Activated B cell treated with CpG ODN at 0.5 μM for 24 hours (primary cell): ENCODE results near the gene RHO. TPM values are rescaled to one million over a fixed set of nuclear protein-coding genes. Genes with fewer than 3 reads are reported as not detected.
"Not testable (repeated sequence)": the region's sequence is repeated elsewhere in the genome, so short reads cannot be mapped to it uniquely, and the experiment has no call there.

ENCODE experiments used
- ATAC-seq: fragments of 200-7000 bp; cut with Tn5 transposase; one replicate; pipeline ENCODE4 v1.10.0; 2021; ENCODE audit warnings: low read depth, mild to moderate bottlenecking, moderate library complexity
- CTCF ChIA-PET: fragments of 350-600 bp; sonication (Branson Sonifier 250); formaldehyde crosslinking; loops from one replicate; lab custom pipeline; 2021; ENCODE audit warnings: antibody characterized with exemption; lab: Charles Lee
- POLR2A ChIA-PET: fragments of 350-600 bp; sonication (Branson Sonifier 250); formaldehyde crosslinking; loops from one replicate; lab custom pipeline; 2021; ENCODE audit warnings: antibody characterized with exemption; lab: Charles Lee
- DNase-seq: peaks from one replicate; pipeline ENCODE4 v3.0.0; 2022
- H3K27ac Mint-ChIP-seq: one replicate; pipeline ENCODE4 v1.8.0; 2020; ENCODE audit warnings: mixed read lengths
- H3K27me3 Mint-ChIP-seq: one replicate; pipeline ENCODE4 v1.8.0; 2021; ENCODE audit warnings: mixed read lengths
- H3K36me3 Mint-ChIP-seq: one replicate; pipeline ENCODE4 v1.8.0; 2021; ENCODE audit warnings: low read depth, mixed read lengths
- H3K4me1 Mint-ChIP-seq: one replicate; pipeline ENCODE4 v1.8.0; 2021; ENCODE audit warnings: mixed read lengths
- H3K4me3 Mint-ChIP-seq: one replicate; pipeline ENCODE4 v1.8.0; 2020; ENCODE audit warnings: mild to moderate bottlenecking, mixed read lengths
- H3K9me3 Mint-ChIP-seq: one replicate; pipeline ENCODE4 v1.8.0; 2020; ENCODE audit warnings: mixed read lengths
- CTCF ChIP-seq: fragments of 200-600 bp; IDR thresholded peaks from one replicate; pipeline ENCODE4 v1.8.0; 2022; ENCODE audit warnings: antibody characterized with exemption, mild to moderate bottlenecking
- intact Hi-C: fragments of 100-400 bp; cut with micrococcal nuclease; formaldehyde crosslinking; loops from one replicate; pipeline ENCODE4 v1.15.1; 2024
- total RNA-seq: library from RNA; stranded (reverse); gene quantifications from 2 replicates; pipeline ENCODE4 v1.2.3, GENCODE V29; 2022

RHO gene
- total RNA-seq, 1 donor from 2014 or later: not detected

- Mint-ChIP-seq H3K4me1 (no peaks in the 10 kb centered on the region), H3K27me3 (no peaks in the 10 kb centered on the region), H3K4me3 (no peak overlapping the region), H3K27ac (no peak overlapping the region), H3K36me3 (peaks cover 8% of the 10 kb centered on the region), H3K9me3 (no peaks in the 10 kb centered on the region)
- ChIA-PET CTCF (interaction anchor here (0.6 to 3.1 kb wide), 31 partner anchors 10 to 519 kb away, joined by 3 to 76 read pairs (median 5); partner anchors contain the start of gene PLXND1), POLR2A (interaction anchor here (0.6 kb wide), 1 partner anchor 119 kb away, joined by 3 read pairs; no protein-coding TSS in a partner anchor)
- DNase-seq: peak; percentile 30
- intact Hi-C loops: loop anchor here (1.0 to 2.0 kb wide), 6 partner anchors 107 to 339 kb away; partner anchors contain the start of gene PLXND1
- TF ChIP-seq CTCF: peak; percentile 27
- ATAC-seq: peak; percentile 95
These were observed 38.2 kb upstream of the RHO start for GRCh38 chr3:129490273-129490675.

- DNase-seq, ATAC-seq, POLR2A ChIA-PET, H3K9me3 Mint-ChIP-seq, H3K27me3 Mint-ChIP-seq, H3K4me1 Mint-ChIP-seq, H3K4me3 Mint-ChIP-seq, H3K27ac Mint-ChIP-seq: not testable (repeated sequence)
- H3K36me3 Mint-ChIP-seq: peaks cover 11% of the 10 kb centered on the region
- intact Hi-C loops: loop anchor here (2.0 kb wide), 1 partner anchor 116 kb away; the partner anchor contains the start of gene PLXND1
- CTCF ChIA-PET: interaction anchor here (1.5 to 3.1 kb wide), 10 partner anchors 10 to 447 kb away, joined by 3 to 76 read pairs (median 9); no protein-coding TSS in a partner anchor
These were observed 37.4 kb upstream of the RHO start for GRCh38 chr3:129491077-129491476.

GRCh38 chr3:129491794-129492193 is 36.6 kb upstream of the RHO start:
- Mint-ChIP-seq H3K27me3 (no peaks in the 10 kb centered on the region), H3K4me3 (no peak overlapping the region), H3K27ac (no peak overlapping the region), H3K36me3 (peaks cover 15% of the 10 kb centered on the region), H3K9me3 (no peaks in the 10 kb centered on the region), H3K4me1 (no peaks in the 10 kb centered on the region)
- DNase-seq: no peak
- no peak for ATAC-seq
- intact Hi-C loops: loop anchor here (2.0 kb wide), 1 partner anchor 115 kb away; the partner anchor contains the start of gene PLXND1
- ChIA-PET CTCF (interaction anchor here (1.1 to 3.1 kb wide), 3 partner anchors 114 to 443 kb away, joined by 3 to 30 read pairs (median 3); no protein-coding TSS in a partner anchor), POLR2A (no interaction called here)
- no peak for TF ChIP-seq CTCF

GRCh38 chr3:129492691-129493090 is 35.7 kb upstream of the RHO start:
- Mint-ChIP-seq H3K27me3 (no peaks in the 10 kb centered on the region), H3K4me1 (no peaks in the 10 kb centered on the region), H3K27ac (no peak overlapping the region), H3K36me3 (peaks cover 15% of the 10 kb centered on the region), H3K9me3 (no peaks in the 10 kb centered on the region), H3K4me3 (no peak overlapping the region)
- intact Hi-C loops: no loop called here
- TF ChIP-seq CTCF: no peak
- ChIA-PET POLR2A (no interaction called here), CTCF (interaction anchor here (0.7 to 3.1 kb wide), 6 partner anchors 110 to 442 kb away, joined by 3 to 30 read pairs (median 4); no protein-coding TSS in a partner anchor)
- ATAC-seq (no peak), DNase-seq (no peak)

- Mint-ChIP-seq H3K27ac (no peak overlapping the region), H3K36me3 (peaks cover 15% of the 10 kb centered on the region), H3K4me1 (no peaks in the 10 kb centered on the region), H3K27me3 (no peaks in the 10 kb centered on the region), H3K4me3 (no peak overlapping the region), H3K9me3 (no peaks in the 10 kb centered on the region)
- DNase-seq: no peak
- ChIA-PET CTCF (interaction anchor here (1.0 to 1.5 kb wide), 2 partner anchors 110 to 441 kb away, joined by 4 to 5 read pairs; no protein-coding TSS in a partner anchor), POLR2A (no interaction called here)
- ATAC-seq: no peak
- TF ChIP-seq CTCF: no peak
- intact Hi-C loops: no loop called here
These were observed 35.2 kb upstream of the RHO start for GRCh38 chr3:129493206-129493605.

GRCh38 chr3:129494499-129494898 is 33.9 kb upstream of the RHO start:
- H3K9me3 Mint-ChIP-seq, DNase-seq, ATAC-seq, H3K27ac Mint-ChIP-seq, POLR2A ChIA-PET, H3K27me3 Mint-ChIP-seq, H3K4me3 Mint-ChIP-seq, intact Hi-C loops, H3K4me1 Mint-ChIP-seq: not testable (repeated sequence)
- CTCF ChIA-PET: interaction anchor here (1.6 kb wide), 1 partner anchor 330 kb away, joined by 3 read pairs; no protein-coding TSS in a partner anchor
- peaks cover 13% of the 10 kb centered on the region for H3K36me3 Mint-ChIP-seq

- H3K36me3 Mint-ChIP-seq: peaks cover 17% of the 10 kb centered on the region
- DNase-seq, H3K27me3 Mint-ChIP-seq, ATAC-seq, H3K4me1 Mint-ChIP-seq, intact Hi-C loops, H3K4me3 Mint-ChIP-seq, POLR2A ChIA-PET, H3K27ac Mint-ChIP-seq, H3K9me3 Mint-ChIP-seq: not testable (repeated sequence)
- CTCF ChIA-PET: interaction anchor here (1.6 kb wide), 1 partner anchor 329 kb away, joined by 3 read pairs; no protein-coding TSS in a partner anchor
These were observed 33.3 kb upstream of the RHO start for GRCh38 chr3:129495006-129495639.

GRCh38 chr3:129497876-129498275 is 30.6 kb upstream of the RHO start:
- H3K4me1 Mint-ChIP-seq, CTCF ChIA-PET, H3K27me3 Mint-ChIP-seq, POLR2A ChIA-PET, ATAC-seq, DNase-seq, H3K27ac Mint-ChIP-seq, H3K4me3 Mint-ChIP-seq, intact Hi-C loops, H3K9me3 Mint-ChIP-seq: not testable (repeated sequence)
- H3K36me3 Mint-ChIP-seq: peaks cover 24% of the 10 kb centered on the region
